Transverse colon (tissue), 4 donors: ENCODE measurements around the gene B3GALT2. TPM values are rescaled to one million over a fixed set of nuclear protein-coding genes. Genes with fewer than 3 reads are reported as not detected.

Experiments used
- DNase-seq: peaks from one replicate; pipeline ENCODE4 v3.0.0-alpha.2; 2019
- H3K27ac ChIP-seq, 4 donors: fragments of 200-600 bp; sonication (generic); 2 replicates each; pipeline ENCODE4 v1.5.1; 2016 to 2018; ENCODE audit warnings: inconsistent platforms in 4 of 4
- H3K27me3 ChIP-seq: fragments of 200-600 bp; sonication (generic); 2 replicates; pipeline ENCODE4 v1.5.1; 2017; ENCODE audit warnings: inconsistent platforms
- H3K36me3 ChIP-seq, 4 donors: fragments of 200-600 bp; sonication (generic); 2 replicates each; pipeline ENCODE4 v1.5.1; 2017 to 2019; ENCODE audit warnings: inconsistent platforms in 4 of 4
- H3K4me1 ChIP-seq, 4 donors: fragments of 200-600 bp; sonication (generic); 2 replicates each; pipeline ENCODE4 v1.5.1; 2017 to 2020; ENCODE audit warnings: inconsistent platforms in 4 of 4
- H3K4me3 ChIP-seq, 4 donors: fragments of 200-600 bp; sonication (generic); 1 replicate in 1 of 4; 2 replicates in 3 of 4; pipeline versions ENCODE4 v1.5.1 to v1.6.1; 2017 to 2019; ENCODE audit warnings: inconsistent platforms in 4 of 4
- H3K9me3 ChIP-seq, 2 donors: fragments of 200-600 bp; sonication (generic); 2 replicates each; pipeline ENCODE4 v1.5.1; 2017 to 2019; ENCODE audit warnings: inconsistent platforms in 2 of 2
- CTCF ChIP-seq, 5 experiments: fragments of 200-600 bp in 3 of 5; fragments of 450-650 bp in 2 of 5; sonication (generic) in 3 of 5; IDR thresholded peaks; 1 replicate in 2 of 5; 2 replicates in 3 of 5; pipeline ENCODE4 v1.5.1; 2016 to 2017; ENCODE audit warnings: antibody characterized with exemption in 5 of 5, inconsistent platforms in 3 of 5, mild to moderate bottlenecking in 2 of 5, moderate library complexity in 1 of 5
- EP300 ChIP-seq: sonication (generic); formaldehyde crosslinking; IDR thresholded peaks from one replicate; pipeline ENCODE4 v1.6.1; 2017; ENCODE audit warnings: antibody characterized with exemption, low read depth
- POLR2A ChIP-seq: fragments of 450-650 bp; IDR thresholded peaks from one replicate; pipeline ENCODE4 v1.6.1; 2016; ENCODE audit warnings: antibody characterized with exemption, mild to moderate bottlenecking, moderate library complexity
- POLR2AphosphoS5 ChIP-seq, 3 donors: sonication (generic); formaldehyde crosslinking; IDR thresholded peaks; one replicate each; pipeline ENCODE4 v1.6.1; 2016; ENCODE audit warnings: antibody characterized with exemption in 3 of 3
- WGBS, 2 donors: methylation state at CpG; one replicate each; pipeline ENCODE4 v1.1.5; 2018; ENCODE audit warnings: low coverage in 1 of 2; 5-methylcytosine and 5-hydroxymethylcytosine counted together
- in situ Hi-C, 4 donors: fragments of 200-750 bp; cut with MboI; loops; one replicate each; pipeline versions ENCODE4 v1.15.0 to v1.15.1; 2017; ENCODE audit warnings: low sequenced_read_pairs in 3 of 4, low pct_ligation_motif_present in 1 of 4, low pct_unique_long_range_greater_than_20kb in 1 of 4
- intact Hi-C: fragments of 100-400 bp; cut with DNase I; formaldehyde crosslinking; loops from one replicate; pipeline ENCODE4 v1.15.1; 2023; ENCODE audit warnings: low total_unique reads
- total RNA-seq, 4 donors: library from RNA; depleted of rRNA; stranded (reverse); fragments of >200 nt; gene quantifications; one replicate each; pipeline ENCODE4 v1.1.0, GENCODE V29; 2016

B3GALT2 gene
- total RNA-seq, 4 donors from 2014 or later: 0.20 to 0.82 (median 0.64) TPM; not detected in 1

GRCh38 chr1:193212637-193213036, 26.2 kb upstream of the B3GALT2 start:
- in situ Hi-C loops: no loop called here

GRCh38 chr1:193211539-193211938, 25.1 kb upstream of the B3GALT2 start:
- H3K4me3 ChIP-seq: no peak overlapping the region
- TF ChIP-seq EP300: no peak
- no peak for TF ChIP-seq CTCF (IDR thresholded peaks at IDR 0.05)
- no peak for TF ChIP-seq POLR2A
- no peak for TF ChIP-seq POLR2AphosphoS5 (IDR thresholded peaks at IDR 0.05)
- in situ Hi-C loops (no loop called here), intact Hi-C loops (no loop called here)
- H3K27ac ChIP-seq: no peak overlapping the region
- peaks cover 0 to 21% (median 0%) of the 10 kb centered on the region in 4 donors for H3K36me3 ChIP-seq
- DNase-seq: no peak
- peaks cover 0 to 7% (median 0%) of the 10 kb centered on the region in 4 donors for H3K4me1 ChIP-seq
- 44 to 58% methylated on average over 1 of the region's 1 CpG for WGBS, 2 donors
- no peaks in the 10 kb centered on the region for H3K27me3 ChIP-seq
- H3K9me3 ChIP-seq: peaks cover 3 to 8% of the 10 kb centered on the region in 2 donors

More at GRCh38 chr1:193212637-193213036, 26.2 kb upstream of the B3GALT2 start:
- Histone ChIP-seq H3K4me3 (no peak overlapping the region), H3K27ac (no peak overlapping the region), H3K9me3 (no peaks in the 10 kb centered on the region), H3K27me3 (no peaks in the 10 kb centered on the region), H3K4me1 (peaks cover 0 to 7% (median 0%) of the 10 kb centered on the region in 4 donors), H3K36me3 (peaks cover 0 to 21% (median 0%) of the 10 kb centered on the region in 4 donors)
- no peak for TF ChIP-seq POLR2AphosphoS5 (IDR thresholded peaks at IDR 0.05)
- TF ChIP-seq CTCF (IDR thresholded peaks at IDR 0.05): no peak
- TF ChIP-seq POLR2A: no peak
- no peak for TF ChIP-seq EP300
- 88 to 93% methylated on average over 2 of the region's 2 CpGs for WGBS, 2 donors
- intact Hi-C loops: no loop called here
- DNase-seq: no peak

GRCh38 chr1:193210996-193211395, 24.6 kb upstream of the B3GALT2 start:
- Histone ChIP-seq H3K4me3 (no peak overlapping the region), H3K4me1 (peaks cover 0 to 7% (median 0%) of the 10 kb centered on the region in 4 donors), H3K27ac (no peak overlapping the region), H3K9me3 (peaks cover 3 to 8% of the 10 kb centered on the region in 2 donors), H3K36me3 (peaks cover 0 to 27% (median under 1%) of the 10 kb centered on the region in 4 donors), H3K27me3 (no peaks in the 10 kb centered on the region)
- in situ Hi-C loops (no loop called here), intact Hi-C loops (no loop called here)
- DNase-seq: no peak
- 94 to 96% methylated on average over 7 of the region's 7 CpGs for WGBS, 2 donors
- TF ChIP-seq CTCF (IDR thresholded peaks at IDR 0.05): no peak
- no peak for TF ChIP-seq POLR2AphosphoS5 (IDR thresholded peaks at IDR 0.05)
- no peak for TF ChIP-seq EP300
- TF ChIP-seq POLR2A: no peak

DNA sequence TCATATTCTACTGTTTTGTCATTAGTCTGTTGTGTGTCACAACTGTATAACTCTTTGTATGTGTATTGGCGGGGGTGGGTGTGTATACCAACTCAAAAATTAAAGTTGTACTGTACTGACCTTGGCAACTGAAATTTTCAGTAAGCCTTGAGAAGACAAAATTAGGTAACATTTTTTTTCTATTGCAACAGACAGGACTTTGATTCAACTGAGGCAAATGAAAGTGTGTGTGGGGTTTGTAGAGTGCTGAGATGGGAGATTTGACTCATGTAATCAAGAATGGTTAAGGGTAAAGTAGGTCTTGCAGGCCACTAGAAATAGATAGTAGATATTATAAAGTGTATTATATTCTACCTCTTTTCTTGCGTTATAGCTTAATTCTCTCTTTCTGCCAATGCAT, 14.6 kb upstream of the B3GALT2 start:
- TF ChIP-seq POLR2A: no peak
- no peak for TF ChIP-seq POLR2AphosphoS5 (IDR thresholded peaks at IDR 0.05)
- TF ChIP-seq CTCF (IDR thresholded peaks at IDR 0.05): no peak
- TF ChIP-seq EP300: no peak
- Histone ChIP-seq H3K9me3 (no peaks in the 10 kb centered on the region), H3K4me1 (peaks cover 0 to 16% (median 4%) of the 10 kb centered on the region in 4 donors), H3K27me3 (no peaks in the 10 kb centered on the region), H3K4me3 (no peak overlapping the region), H3K27ac (no peak overlapping the region), H3K36me3 (peaks cover 0 to 4% (median 2%) of the 10 kb centered on the region in 4 donors)
- WGBS, 2 donors: 98 to 100% methylated on average over 1 to 2 of the region's 2 CpGs
- DNase-seq: no peak
- in situ Hi-C loops (no loop called here), intact Hi-C loops (no loop called here)
